Measurements from ENCODE around the gene BTLA.
"Not testable (repeated sequence)": the region's sequence is repeated elsewhere in the genome, so short reads cannot be mapped to it uniquely, and the experiment has no call there.

Gene BTLA

GRCh38 chr3:112489674-112490479, 9.4 kb downstream of the BTLA start:
- DNase-seq = no peak

GRCh38 chr3:112486811-112487505, 12.3 kb downstream of the BTLA start:
- DNase-seq = no peak

DNA sequence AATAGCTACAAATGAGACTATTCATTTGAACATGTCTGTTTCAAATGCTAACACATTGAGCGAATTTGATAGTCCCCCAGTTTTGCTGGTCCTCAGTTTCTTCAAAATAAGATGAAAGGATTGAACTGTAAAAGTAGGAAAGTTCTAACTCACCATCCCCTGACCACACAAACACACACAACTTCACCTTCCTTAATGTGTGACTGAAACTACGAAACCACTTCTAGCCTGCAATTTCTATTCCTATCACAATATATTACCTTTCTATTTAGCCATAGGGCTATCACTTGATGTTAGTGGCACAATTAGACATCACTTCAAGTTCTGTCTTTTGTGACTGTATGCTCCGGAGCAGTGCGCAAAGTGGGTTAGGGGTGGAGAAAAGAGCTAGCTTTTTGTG, 14.9 kb downstream of the BTLA start:
- DNase-seq = no peak

- no peak for DNase-seq
Observed at GRCh38 chr3:112482675-112483074, 16.6 kb downstream of the BTLA start.

DNA sequence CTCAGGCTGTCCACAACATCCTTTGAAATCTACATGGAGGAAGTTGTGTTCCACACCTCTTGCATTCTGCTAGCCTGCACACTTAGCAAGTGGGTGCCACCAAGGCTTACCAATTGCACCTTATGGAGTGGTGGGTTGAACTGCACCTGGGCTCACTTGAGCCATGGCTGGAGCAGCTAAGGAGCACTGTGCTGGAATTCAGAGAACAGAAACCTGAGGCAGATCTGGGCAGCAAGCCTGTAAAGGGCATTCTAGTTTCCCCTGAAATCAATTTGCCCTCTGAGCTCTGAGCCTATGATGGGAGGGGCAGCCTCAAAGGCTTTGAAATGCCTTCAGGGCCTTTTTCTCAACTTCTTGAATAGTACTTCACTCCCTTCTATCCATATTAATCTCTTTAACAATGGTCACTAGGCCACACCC, 18.0 kb downstream of the BTLA start:
- no peak for DNase-seq

GRCh38 chr3:112477891-112478290, 21.4 kb downstream of the BTLA start:
- no peak for DNase-seq

DNA sequence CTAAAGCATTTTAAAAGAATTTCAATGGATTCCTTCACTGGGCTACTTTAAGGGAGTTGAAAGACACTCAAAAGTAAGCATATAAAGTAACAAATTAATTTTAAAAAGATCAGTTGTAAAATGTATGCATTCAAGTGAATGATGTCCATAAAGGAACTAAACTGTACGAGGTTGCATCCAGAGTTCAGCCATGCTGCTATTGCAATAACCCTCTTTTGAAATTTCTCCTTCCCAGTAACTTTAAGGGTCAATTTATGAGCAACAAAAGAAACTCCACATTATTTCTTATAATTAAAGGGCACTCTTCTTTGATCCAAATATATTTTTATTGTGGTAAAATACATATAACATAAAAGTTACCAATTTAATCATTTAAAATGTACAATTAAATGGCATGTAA, 22.9 kb downstream of the BTLA start:
- no peak for DNase-seq

DNA sequence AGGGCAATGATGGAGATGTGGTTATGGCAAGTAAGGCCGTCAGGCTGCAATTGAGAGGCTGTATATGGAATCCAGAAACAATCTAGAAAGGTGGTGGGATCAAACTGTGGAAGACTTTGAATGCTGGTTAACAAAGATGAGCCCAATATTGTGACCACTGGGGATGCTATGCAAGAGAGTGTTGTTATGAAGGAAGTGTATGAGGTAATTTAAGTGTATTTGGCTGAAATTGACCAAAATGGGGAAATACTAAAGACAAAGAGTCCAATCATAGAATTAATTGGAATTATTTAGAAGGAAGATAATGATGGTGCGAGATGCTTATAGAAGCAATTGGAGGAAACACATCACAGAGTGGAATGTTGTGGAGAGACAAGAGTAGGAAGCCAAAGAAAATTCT, 24.5 kb downstream of the BTLA start:
- no peak for DNase-seq

- no peak for DNase-seq
Observed at GRCh38 chr3:112472691-112473090, 26.6 kb downstream of the BTLA start.

- DNase-seq = no peak
Observed at GRCh38 chr3:112471596-112472325, 27.5 kb downstream of the BTLA start.

- no peak for DNase-seq
Observed at GRCh38 chr3:112470788-112471187, 28.5 kb downstream of the BTLA start.

DNA sequence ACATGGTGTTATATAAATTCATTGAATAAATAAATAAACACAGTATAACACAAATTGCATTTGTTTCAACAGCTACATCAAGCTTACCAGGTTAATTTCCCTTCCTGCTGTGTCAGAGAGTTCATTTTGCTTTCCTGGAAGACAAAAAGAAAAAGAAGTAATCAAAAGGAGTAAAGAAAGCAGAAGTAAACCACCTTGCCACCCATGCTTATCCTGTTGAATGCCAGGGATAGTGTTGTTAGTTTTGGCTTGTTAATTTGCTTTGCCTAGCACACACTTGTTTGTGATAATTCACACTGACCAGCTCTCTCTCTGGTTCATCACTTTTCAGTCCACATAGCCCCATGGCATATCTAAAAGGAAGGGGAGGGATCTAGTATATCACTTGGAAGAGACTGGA, 29.6 kb downstream of the BTLA start:
- DNase-seq = no peak

DNA sequence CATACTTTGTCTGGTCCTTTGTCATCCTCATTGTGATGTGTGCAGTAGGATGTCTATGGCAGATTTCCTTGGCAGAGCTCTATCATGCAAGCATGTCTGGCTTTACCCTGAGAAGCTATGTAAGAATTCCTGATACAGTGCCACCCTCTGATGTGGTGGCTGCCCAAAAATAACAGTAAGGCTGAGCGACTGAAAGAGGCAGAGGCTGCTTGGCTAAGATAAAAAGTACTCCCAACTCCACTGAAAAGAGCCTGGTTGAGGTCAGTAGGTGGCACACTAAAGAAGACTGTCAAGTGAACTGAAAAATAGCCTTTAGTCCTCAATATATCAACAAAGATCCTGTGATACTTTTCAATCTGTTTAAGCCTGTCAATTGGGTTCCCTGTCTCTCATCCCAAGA, 31.7 kb downstream of the BTLA start:
- no peak for DNase-seq

GRCh38 chr3:112466020-112466419, 33.3 kb downstream of the BTLA start:
- DNase-seq = no peak

DNA sequence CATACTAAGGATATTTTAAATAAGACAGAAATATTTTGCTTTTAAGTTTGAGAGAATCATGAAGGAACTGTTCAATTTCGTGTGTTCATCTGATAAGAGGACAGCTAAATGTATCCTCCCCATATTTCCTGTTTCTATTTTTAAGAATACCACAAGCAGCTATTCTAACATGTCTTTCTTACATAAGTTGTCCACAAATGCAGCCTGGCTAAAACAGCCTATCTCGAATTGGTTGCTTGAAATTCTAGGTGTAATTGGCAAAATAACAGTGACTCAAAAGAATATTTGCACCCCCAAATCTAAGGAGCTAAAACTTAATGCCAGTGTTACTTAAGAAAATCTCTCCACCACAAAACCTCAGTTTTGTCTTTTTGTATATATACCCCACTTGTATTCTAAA, 35.0 kb downstream of the BTLA start:
- peak in 1 of 5 donors; percentile 37 for DNase-seq

DNA sequence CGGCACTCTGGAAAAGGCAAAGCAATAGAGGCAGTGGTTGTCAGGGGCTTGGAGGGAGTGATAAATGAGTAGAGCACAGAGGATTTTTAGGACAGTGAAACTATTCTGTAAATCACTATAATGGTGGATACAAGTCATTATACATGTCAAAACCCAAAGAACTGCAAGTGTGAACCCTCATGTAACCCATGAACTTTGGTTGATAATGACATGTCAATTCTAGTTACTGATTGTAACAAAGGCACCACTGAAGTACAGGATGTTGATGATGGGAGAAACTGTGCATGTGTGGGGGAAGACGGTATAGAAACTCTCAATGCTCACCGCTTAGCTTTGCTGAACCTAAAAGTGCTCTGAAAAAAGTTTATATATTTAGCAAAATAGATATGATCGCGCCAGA, 36.0 kb downstream of the BTLA start:
- peak in 1 of 5 donors; percentile 50 for DNase-seq

- DNase-seq = not testable (repeated sequence)
Observed at GRCh38 chr3:112461787-112462186, 37.5 kb downstream of the BTLA start.

DNA sequence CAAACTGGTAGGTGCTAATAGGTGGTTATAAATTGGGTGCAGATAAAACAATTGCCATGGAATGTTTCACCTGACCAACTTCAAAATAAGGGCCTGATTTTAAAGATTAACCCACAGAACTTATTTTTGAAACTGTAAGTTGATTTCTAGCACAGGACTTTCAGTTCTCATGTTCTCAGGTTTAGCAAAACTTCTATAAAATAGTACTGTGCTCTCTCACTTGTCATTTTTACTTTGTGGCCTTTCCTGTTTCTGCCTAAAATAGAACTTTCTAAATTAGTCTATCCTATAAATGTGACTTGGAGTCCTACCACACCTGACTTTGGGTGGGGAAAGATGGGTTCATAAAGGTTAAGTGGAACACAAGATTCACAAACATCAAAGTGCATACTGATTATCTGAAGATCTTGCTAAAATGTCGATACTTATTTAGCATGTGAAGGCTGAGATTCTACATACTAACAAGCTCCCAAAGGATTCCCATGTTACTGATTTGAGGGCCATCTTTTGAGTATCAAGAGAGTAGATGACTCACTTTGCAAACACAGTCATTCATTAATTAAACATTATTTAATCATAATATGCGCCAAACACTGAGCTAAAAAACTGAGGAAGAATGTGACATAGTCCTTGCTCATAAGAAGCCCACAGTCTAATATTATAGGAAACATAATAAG, 38.6 kb downstream of the BTLA start:
- peak in 1 of 5 donors; percentile 21 for DNase-seq

DNA sequence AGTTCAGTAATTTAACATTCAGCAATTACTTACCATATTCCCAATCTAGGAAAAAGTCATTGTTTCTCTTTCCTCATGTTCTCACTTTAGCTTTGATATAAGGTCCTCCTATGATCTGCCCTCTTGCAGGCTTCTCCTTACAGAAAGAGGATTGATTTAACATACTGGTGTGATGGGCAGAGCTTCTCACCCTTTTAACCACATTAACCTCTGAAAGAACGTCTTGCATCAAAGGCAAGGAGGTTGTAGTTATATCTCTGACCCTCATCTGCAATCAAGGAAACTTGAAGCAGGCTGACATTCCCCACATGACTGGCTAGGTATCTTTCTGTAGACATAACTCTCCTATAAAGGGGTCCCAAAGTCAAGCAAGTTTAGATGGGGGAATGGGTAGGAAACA, 39.5 kb downstream of the BTLA start:
- peak in 1 of 5 donors; percentile 58 for DNase-seq

GRCh38 chr3:112456147-112456546, 43.1 kb downstream of the BTLA start:
- no peak for DNase-seq

GRCh38 chr3:112448939-112449338, 50.3 kb downstream of the BTLA start:
- DNase-seq = no peak

- DNase-seq = no peak
Observed at GRCh38 chr3:112446343-112446742, 52.9 kb downstream of the BTLA start.

DNA sequence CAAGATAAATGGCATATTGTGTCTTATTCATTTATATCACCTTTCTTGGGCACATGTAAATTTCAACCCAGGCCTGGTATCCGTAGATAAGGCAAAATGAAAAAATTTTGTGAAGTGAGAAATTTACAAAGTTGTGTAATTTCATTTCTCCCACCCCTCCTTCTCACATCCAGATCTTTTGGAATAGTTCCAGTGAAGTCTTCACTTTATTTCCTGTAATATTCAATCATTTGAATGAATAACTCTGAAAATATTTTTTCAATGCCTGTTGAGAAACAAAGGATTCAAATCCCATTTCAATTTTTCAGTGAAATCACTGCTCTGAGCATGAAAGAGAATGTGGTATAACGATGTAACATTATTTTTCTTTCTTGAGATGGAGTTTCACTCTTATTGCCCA, 53.4 kb downstream of the BTLA start:
- DNase-seq = no peak

Data from T-helper 1 cell (primary cell).